WTC11 (cell line): ENCODE measurements around the gene RIPK1. TPM values are rescaled to one million over a fixed set of nuclear protein-coding genes. Genes with fewer than 3 reads are reported as not detected.

ENCODE experiments used
- ATAC-seq: fragments of 200-7000 bp; cut with Tn5 transposase; 2 replicates; pipeline ENCODE4 v1.10.0; 2021; ENCODE audit warnings: mild to moderate bottlenecking, moderate library complexity
- CTCF ChIA-PET: fragments of 300-600 bp; sonication (Branson Sonifier 250); formaldehyde crosslinking; loops from one replicate; lab custom pipeline; 2021; ENCODE audit warnings: antibody characterized with exemption; lab: Charles Lee
- POLR2A ChIA-PET: fragments of 350-600 bp; sonication (Branson Sonifier 250); formaldehyde crosslinking; loops from one replicate; lab custom pipeline; 2021; ENCODE audit warnings: antibody characterized with exemption; lab: Charles Lee
- DNase-seq: peaks from one replicate; pipeline ENCODE4 v3.0.0; 2021; ENCODE audit warnings: low spot score
- H3K27ac Mint-ChIP-seq: 2 replicates; pipeline ENCODE4 v1.8.0; 2021; ENCODE audit warnings: mixed read lengths
- H3K27me3 Mint-ChIP-seq: 2 replicates; pipeline ENCODE4 v1.8.0; 2021; ENCODE audit warnings: low read depth, mild to moderate bottlenecking, moderate library complexity, mixed read lengths
- H3K36me3 Mint-ChIP-seq: 2 replicates; pipeline ENCODE4 v1.8.0; 2021; ENCODE audit warnings: mixed read lengths
- H3K4me1 Mint-ChIP-seq: 2 replicates; pipeline ENCODE4 v1.8.0; 2022; ENCODE audit warnings: mixed read lengths
- H3K4me3 Mint-ChIP-seq: 2 replicates; pipeline ENCODE4 v1.8.0; 2021; ENCODE audit warnings: mild to moderate bottlenecking, moderate library complexity, mixed read lengths
- H3K9me3 Mint-ChIP-seq: 2 replicates; pipeline ENCODE4 v1.8.0; 2021; ENCODE audit warnings: mixed read lengths
- CDX4 ChIP-seq: fragments of 250-450 bp; sonication (Bioruptor Pico); IDR thresholded peaks from 2 replicates; pipeline ENCODE4 v1.9.0; 2021; ENCODE audit warnings: moderate library complexity, mild to moderate bottlenecking, inconsistent platforms, borderline replicate concordance
- ERG ChIP-seq: fragments of 250-450 bp; sonication (Bioruptor Pico); IDR thresholded peaks from 2 replicates; pipeline ENCODE4 v1.8.0; 2021; ENCODE audit warnings: mild to moderate bottlenecking
- FOXP1 ChIP-seq: sonication (generic); formaldehyde crosslinking; IDR thresholded peaks from 2 replicates; pipeline ENCODE4 v1.8.0; 2022; ENCODE audit warnings: missing genetic modification reagents, mild to moderate bottlenecking, moderate library complexity, borderline replicate concordance
- HMGA2 ChIP-seq: fragments of 250-450 bp; sonication (Bioruptor Pico); IDR thresholded peaks from 2 replicates; pipeline ENCODE4 v1.4.0; 2021; ENCODE audit warnings: mild to moderate bottlenecking, moderate library complexity
- IRF2 ChIP-seq: sonication (generic); formaldehyde crosslinking; IDR thresholded peaks from 2 replicates; pipeline ENCODE4 v1.8.0; 2022; ENCODE audit warnings: low read depth, missing genetic modification reagents, borderline replicate concordance
- JAZF1 ChIP-seq: fragments of 250-450 bp; sonication (Bioruptor Pico); IDR thresholded peaks from 2 replicates; pipeline ENCODE4 v1.9.0; 2021; ENCODE audit warnings: moderate library complexity, mild to moderate bottlenecking, inconsistent platforms
- SOX15 ChIP-seq: fragments of 250-450 bp; sonication (Bioruptor Pico); IDR thresholded peaks from 2 replicates; pipeline ENCODE4 v1.9.0; 2021; ENCODE audit warnings: mild to moderate bottlenecking
- SP1 ChIP-seq: sonication (generic); formaldehyde crosslinking; conservative IDR thresholded peaks from 2 replicates; pipeline ENCODE4 v1.8.1; 2022; ENCODE audit warnings: missing genetic modification reagents
- TEAD4 ChIP-seq: sonication (generic); formaldehyde crosslinking; IDR thresholded peaks from 2 replicates; pipeline ENCODE4 v1.8.0; 2022; ENCODE audit warnings: mild to moderate bottlenecking, missing genetic modification reagents
- ZNF138 ChIP-seq: sonication (generic); formaldehyde crosslinking; conservative IDR thresholded peaks from 2 replicates; pipeline ENCODE4 v1.8.1; 2022; ENCODE audit warnings: mild to moderate bottlenecking, moderate library complexity, missing genetic modification reagents
- ZNF219 ChIP-seq: sonication (generic); formaldehyde crosslinking; IDR thresholded peaks from 2 replicates; pipeline ENCODE4 v1.8.0; 2023; ENCODE audit warnings: missing genetic modification reagents, mild to moderate bottlenecking, borderline replicate concordance
- ZNF416 ChIP-seq: fragments of 250-450 bp; sonication (Bioruptor Pico); IDR thresholded peaks from 2 replicates; pipeline ENCODE4 v1.9.0; 2021; ENCODE audit warnings: mild to moderate bottlenecking, inconsistent platforms
- total RNA-seq: library from RNA; stranded (reverse); gene quantifications from 3 replicates; pipeline ENCODE4 v1.2.3, GENCODE V29; 2021
- TF ChIP-seq, protein P1 (sequence below): sonication (generic); formaldehyde crosslinking; IDR thresholded peaks from 2 replicates; pipeline ENCODE4 v1.8.0; 2022; ENCODE audit warnings: mild to moderate bottlenecking, missing genetic modification reagents
- TF ChIP-seq, protein P2 (sequence below): sonication (generic); formaldehyde crosslinking; IDR thresholded peaks from 2 replicates; pipeline ENCODE4 v1.8.1; 2023; ENCODE audit warnings: mild to moderate bottlenecking, missing genetic modification reagents, moderate library complexity
- TF ChIP-seq, protein P3 (sequence below): sonication (generic); formaldehyde crosslinking; IDR thresholded peaks from 2 replicates; pipeline ENCODE4 v1.8.1; 2023; ENCODE audit warnings: mild to moderate bottlenecking, missing genetic modification reagents, borderline replicate concordance
- TF ChIP-seq, protein P4 (sequence below): fragments of 250-450 bp; sonication (Bioruptor Pico); IDR thresholded peaks from 2 replicates; pipeline ENCODE4 v1.9.0; 2021; ENCODE audit warnings: mild to moderate bottlenecking, borderline replicate concordance
- TF ChIP-seq, protein P5 (sequence below): fragments of 250-450 bp; sonication (Bioruptor Pico); IDR thresholded peaks from 2 replicates; pipeline ENCODE4 v1.9.0; 2021; ENCODE audit warnings: mild to moderate bottlenecking

Gene RIPK1
- total RNA-seq, 1 experiment from 2014 or later = 8.7 TPM

- TF ChIP-seq, protein P1, sequence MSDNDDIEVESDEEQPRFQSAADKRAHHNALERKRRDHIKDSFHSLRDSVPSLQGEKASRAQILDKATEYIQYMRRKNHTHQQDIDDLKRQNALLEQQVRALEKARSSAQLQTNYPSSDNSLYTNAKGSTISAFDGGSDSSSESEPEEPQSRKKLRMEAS (CRISPR knock-in tag) = no peak
- TF ChIP-seq FOXP1 (CRISPR knock-in tag) = no peak
Measured at GRCh38 chr6:3088446-3088845, 20.2 kb downstream of the RIPK1 start (continued).

GRCh38 chr6:3088968-3089367, 20.7 kb downstream of the RIPK1 start:
- H3K4me1 Mint-ChIP-seq = no peaks in the 10 kb centered on the region
- DNase-seq (no peak), ATAC-seq (no peak)
- H3K9me3 Mint-ChIP-seq = peaks cover 63% of the 10 kb centered on the region
- CTCF ChIA-PET = no interaction called here
- no peak overlapping the region for H3K4me3 Mint-ChIP-seq
- peaks cover 68% of the 10 kb centered on the region for H3K36me3 Mint-ChIP-seq
- TF ChIP-seq, protein P2, sequence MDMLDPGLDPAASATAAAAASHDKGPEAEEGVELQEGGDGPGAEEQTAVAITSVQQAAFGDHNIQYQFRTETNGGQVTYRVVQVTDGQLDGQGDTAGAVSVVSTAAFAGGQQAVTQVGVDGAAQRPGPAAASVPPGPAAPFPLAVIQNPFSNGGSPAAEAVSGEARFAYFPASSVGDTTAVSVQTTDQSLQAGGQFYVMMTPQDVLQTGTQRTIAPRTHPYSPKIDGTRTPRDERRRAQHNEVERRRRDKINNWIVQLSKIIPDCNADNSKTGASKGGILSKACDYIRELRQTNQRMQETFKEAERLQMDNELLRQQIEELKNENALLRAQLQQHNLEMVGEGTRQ (CRISPR knock-in tag) = no peak
- TF ChIP-seq, protein P3, sequence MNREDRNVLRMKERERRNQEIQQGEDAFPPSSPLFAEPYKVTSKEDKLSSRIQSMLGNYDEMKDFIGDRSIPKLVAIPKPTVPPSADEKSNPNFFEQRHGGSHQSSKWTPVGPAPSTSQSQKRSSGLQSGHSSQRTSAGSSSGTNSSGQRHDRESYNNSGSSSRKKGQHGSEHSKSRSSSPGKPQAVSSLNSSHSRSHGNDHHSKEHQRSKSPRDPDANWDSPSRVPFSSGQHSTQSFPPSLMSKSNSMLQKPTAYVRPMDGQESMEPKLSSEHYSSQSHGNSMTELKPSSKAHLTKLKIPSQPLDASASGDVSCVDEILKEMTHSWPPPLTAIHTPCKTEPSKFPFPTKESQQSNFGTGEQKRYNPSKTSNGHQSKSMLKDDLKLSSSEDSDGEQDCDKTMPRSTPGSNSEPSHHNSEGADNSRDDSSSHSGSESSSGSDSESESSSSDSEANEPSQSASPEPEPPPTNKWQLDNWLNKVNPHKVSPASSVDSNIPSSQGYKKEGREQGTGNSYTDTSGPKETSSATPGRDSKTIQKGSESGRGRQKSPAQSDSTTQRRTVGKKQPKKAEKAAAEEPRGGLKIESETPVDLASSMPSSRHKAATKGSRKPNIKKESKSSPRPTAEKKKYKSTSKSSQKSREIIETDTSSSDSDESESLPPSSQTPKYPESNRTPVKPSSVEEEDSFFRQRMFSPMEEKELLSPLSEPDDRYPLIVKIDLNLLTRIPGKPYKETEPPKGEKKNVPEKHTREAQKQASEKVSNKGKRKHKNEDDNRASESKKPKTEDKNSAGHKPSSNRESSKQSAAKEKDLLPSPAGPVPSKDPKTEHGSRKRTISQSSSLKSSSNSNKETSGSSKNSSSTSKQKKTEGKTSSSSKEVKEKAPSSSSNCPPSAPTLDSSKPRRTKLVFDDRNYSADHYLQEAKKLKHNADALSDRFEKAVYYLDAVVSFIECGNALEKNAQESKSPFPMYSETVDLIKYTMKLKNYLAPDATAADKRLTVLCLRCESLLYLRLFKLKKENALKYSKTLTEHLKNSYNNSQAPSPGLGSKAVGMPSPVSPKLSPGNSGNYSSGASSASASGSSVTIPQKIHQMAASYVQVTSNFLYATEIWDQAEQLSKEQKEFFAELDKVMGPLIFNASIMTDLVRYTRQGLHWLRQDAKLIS (CRISPR knock-in tag) = no peak
- TF ChIP-seq TEAD4 (CRISPR knock-in tag) (no peak), ERG (no peak), ZNF138 (CRISPR knock-in tag) (no peak), SP1 (CRISPR knock-in tag) (no peak), JAZF1 (CRISPR knock-in tag) (no peak), IRF2 (CRISPR knock-in tag) (no peak)
- POLR2A ChIA-PET = no interaction called here
- H3K27me3 Mint-ChIP-seq = peaks cover 16% of the 10 kb centered on the region
- H3K27ac Mint-ChIP-seq = no peak overlapping the region

GRCh38 chr6:3090013-3090412, 21.7 kb downstream of the RIPK1 start:
- H3K27me3 Mint-ChIP-seq = peaks cover 16% of the 10 kb centered on the region

More at GRCh38 chr6:3090013-3090412, 21.7 kb downstream of the RIPK1 start:
- POLR2A ChIA-PET = no interaction called here
- no peak overlapping the region; the same call in 1 of the 2 replicates for H3K27ac Mint-ChIP-seq
- no peak for DNase-seq
- TF ChIP-seq, protein P4, sequence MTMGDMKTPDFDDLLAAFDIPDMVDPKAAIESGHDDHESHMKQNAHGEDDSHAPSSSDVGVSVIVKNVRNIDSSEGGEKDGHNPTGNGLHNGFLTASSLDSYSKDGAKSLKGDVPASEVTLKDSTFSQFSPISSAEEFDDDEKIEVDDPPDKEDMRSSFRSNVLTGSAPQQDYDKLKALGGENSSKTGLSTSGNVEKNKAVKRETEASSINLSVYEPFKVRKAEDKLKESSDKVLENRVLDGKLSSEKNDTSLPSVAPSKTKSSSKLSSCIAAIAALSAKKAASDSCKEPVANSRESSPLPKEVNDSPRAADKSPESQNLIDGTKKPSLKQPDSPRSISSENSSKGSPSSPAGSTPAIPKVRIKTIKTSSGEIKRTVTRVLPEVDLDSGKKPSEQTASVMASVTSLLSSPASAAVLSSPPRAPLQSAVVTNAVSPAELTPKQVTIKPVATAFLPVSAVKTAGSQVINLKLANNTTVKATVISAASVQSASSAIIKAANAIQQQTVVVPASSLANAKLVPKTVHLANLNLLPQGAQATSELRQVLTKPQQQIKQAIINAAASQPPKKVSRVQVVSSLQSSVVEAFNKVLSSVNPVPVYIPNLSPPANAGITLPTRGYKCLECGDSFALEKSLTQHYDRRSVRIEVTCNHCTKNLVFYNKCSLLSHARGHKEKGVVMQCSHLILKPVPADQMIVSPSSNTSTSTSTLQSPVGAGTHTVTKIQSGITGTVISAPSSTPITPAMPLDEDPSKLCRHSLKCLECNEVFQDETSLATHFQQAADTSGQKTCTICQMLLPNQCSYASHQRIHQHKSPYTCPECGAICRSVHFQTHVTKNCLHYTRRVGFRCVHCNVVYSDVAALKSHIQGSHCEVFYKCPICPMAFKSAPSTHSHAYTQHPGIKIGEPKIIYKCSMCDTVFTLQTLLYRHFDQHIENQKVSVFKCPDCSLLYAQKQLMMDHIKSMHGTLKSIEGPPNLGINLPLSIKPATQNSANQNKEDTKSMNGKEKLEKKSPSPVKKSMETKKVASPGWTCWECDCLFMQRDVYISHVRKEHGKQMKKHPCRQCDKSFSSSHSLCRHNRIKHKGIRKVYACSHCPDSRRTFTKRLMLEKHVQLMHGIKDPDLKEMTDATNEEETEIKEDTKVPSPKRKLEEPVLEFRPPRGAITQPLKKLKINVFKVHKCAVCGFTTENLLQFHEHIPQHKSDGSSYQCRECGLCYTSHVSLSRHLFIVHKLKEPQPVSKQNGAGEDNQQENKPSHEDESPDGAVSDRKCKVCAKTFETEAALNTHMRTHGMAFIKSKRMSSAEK (CRISPR knock-in tag) = no peak
- TF ChIP-seq CDX4 (CRISPR knock-in tag) (no peak), SOX15 (CRISPR knock-in tag) (no peak), ZNF416 (CRISPR knock-in tag) (no peak), TEAD4 (CRISPR knock-in tag) (no peak), ZNF219 (CRISPR knock-in tag) (no peak), HMGA2 (CRISPR knock-in tag) (no peak)
- TF ChIP-seq, protein P1 (CRISPR knock-in tag) = no peak
- TF ChIP-seq, protein P5, sequence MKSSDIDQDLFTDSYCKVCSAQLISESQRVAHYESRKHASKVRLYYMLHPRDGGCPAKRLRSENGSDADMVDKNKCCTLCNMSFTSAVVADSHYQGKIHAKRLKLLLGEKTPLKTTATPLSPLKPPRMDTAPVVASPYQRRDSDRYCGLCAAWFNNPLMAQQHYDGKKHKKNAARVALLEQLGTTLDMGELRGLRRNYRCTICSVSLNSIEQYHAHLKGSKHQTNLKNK (CRISPR knock-in tag) = no peak
- TF ChIP-seq, all 79 proteins: peak for 0
- Mint-ChIP-seq H3K36me3 (peaks cover 68% of the 10 kb centered on the region), H3K4me3 (no peak overlapping the region), H3K4me1 (no peaks in the 10 kb centered on the region), H3K9me3 (peaks cover 64% of the 10 kb centered on the region)
- no peak for ATAC-seq
- CTCF ChIA-PET = no interaction called here
